Measurements from ENCODE around the gene SPPL2C.

SPPL2C gene

DNA sequence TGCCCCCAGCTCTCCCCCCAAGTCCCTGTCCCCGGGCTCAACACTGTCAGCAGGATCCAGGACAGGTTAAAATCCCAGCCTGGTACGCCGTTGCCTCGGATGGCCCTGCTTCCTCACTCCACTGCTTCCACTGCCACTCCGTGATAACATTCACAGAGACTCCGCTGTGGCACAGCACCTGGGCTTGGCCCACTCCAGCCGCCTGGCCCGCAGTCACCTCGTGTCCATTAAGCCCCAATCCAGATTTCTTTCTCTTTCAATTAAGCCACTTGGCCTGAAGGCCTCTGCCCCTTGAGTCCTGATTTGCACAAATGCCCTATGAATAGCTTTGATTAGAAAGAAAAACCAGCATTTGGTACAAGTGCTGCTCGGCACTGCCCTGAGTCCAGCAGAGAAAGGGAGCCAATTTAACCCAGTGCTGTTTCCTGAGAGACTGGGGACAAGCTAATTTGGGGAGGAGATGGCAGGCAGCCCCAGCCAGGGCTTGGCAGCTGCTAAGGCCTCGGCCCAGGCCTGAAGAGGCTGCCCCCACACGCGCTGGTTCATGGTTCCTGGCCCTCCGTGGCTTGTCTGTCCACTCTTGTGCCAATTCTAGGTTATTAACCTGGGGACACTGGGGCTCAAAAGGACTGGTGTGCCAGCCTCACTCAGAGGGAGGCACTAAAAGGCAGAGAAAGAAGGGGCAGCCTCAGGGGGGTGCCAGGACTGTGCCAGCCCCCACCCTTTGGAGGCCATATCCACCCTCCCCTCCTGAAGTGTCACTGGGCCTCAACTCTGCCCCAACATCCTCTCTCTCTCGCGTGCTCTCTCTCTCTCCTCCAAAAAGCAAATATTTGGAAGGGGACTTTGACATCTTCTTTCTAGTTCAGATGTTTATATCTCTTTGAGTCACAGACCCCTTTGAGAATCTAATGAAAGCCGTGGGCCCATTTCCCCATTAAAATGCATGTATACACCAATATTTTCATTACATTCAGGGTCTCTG is 29.8 kb upstream of the SPPL2C start:
- H3K4me3 ChIP-seq (ENCODE audit: low read depth, low read length), result no peak overlapping the region
- no peak for TF ChIP-seq CTCF (IDR thresholded peaks at IDR 0.05; ENCODE audit: low read depth, low read length)

- H3K4me3 ChIP-seq (ENCODE audit: low read depth, low read length), result no peak overlapping the region
- TF ChIP-seq CTCF (IDR thresholded peaks at IDR 0.05; ENCODE audit: low read depth, low read length), result no peak
Measured at GRCh38 chr17:45815752-45816151, 28.9 kb upstream of the SPPL2C start.

GRCh38 chr17:45818041-45818440 is 26.6 kb upstream of the SPPL2C start:
- TF ChIP-seq CTCF (IDR thresholded peaks at IDR 0.05; ENCODE audit: low read depth, low read length), result no peak
- no peak overlapping the region for H3K4me3 ChIP-seq (ENCODE audit: low read depth, low read length)

- no peak for TF ChIP-seq CTCF (IDR thresholded peaks at IDR 0.05; ENCODE audit: low read depth, low read length)
- no peak overlapping the region for H3K4me3 ChIP-seq (ENCODE audit: low read depth, low read length)
Measured at GRCh38 chr17:45818699-45819098, 26.0 kb upstream of the SPPL2C start.

DNA sequence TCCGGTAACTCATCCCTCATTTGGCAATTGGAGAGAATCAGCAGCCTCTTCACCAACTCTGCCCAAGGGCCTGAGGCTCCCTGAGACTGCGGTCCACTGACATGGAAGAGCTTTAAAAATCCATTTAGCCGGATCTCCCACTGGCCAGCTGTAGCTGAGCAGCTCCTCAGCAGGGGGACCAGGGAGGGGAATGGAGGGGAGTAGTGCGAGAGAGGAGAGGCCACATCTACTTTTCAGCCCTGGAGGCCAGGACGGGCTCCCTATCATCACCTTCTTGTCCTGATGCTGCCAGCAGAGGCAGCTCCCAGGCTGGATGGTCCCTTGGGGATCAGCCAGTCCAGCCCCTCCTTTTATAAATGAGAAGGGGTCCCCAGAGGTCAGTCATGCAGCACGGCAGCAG is 25.0 kb upstream of the SPPL2C start:
- TF ChIP-seq CTCF (IDR thresholded peaks at IDR 0.05; ENCODE audit: low read depth, low read length), result no peak

DNA sequence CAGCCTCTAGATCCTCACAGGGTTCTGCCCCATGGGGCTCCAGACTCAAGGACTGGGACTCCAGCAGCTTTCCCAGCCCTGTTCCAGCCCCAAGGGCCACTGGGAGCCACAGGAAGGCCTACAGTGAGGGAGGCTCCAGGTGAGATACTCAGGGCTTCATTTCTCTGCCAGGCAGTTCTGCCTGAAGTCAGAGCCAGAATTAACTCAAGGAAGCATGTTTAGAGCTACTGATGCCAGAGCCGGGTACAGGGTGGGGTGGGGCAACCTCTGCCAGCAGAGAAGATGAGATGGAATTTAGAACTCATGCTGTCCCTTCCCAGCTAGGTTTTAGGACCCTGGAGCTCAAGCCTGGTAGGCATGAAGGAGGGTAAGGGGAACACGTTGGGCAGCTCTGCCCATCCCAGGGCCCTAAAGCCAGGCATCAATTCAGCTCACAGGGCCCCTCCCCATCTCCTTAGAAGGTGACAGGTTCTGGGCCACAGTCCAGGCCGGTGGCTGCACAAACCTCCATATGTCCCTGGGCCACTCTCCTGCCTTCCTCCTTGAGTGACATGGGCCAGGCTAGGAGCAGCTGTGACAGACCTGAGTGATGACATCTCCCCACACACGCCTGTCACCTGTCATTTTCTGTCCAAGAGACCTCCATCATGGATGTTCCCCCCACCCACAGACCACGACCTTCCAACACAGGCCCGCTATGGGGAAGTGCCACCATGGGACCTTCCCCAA is 24.5 kb upstream of the SPPL2C start:
- TF ChIP-seq CTCF (IDR thresholded peaks at IDR 0.05; ENCODE audit: low read depth, low read length), result no peak
- no peak overlapping the region for H3K4me3 ChIP-seq (ENCODE audit: low read depth, low read length)

More for the DNA sequence above, 25.0 kb upstream of the SPPL2C start:
- H3K4me3 ChIP-seq (ENCODE audit: low read depth, low read length), result no peak overlapping the region

GRCh38 chr17:45821147-45821546 is 23.5 kb upstream of the SPPL2C start:
- H3K4me3 ChIP-seq (ENCODE audit: low read depth, low read length), result no peak overlapping the region
- TF ChIP-seq CTCF (IDR thresholded peaks at IDR 0.05; ENCODE audit: low read depth, low read length), result no peak
